GM12878 (cell line): Measurements from ENCODE around the gene B3GNT2. TPM values are rescaled to one million over a fixed set of nuclear protein-coding genes. Genes with fewer than 3 reads are reported as not detected.
"Not testable (repeated sequence)": the region's sequence is repeated elsewhere in the genome, so short reads cannot be mapped to it uniquely, and the experiment has no call there.

Experiments
- ATAC-seq: fragments of 200-7000 bp; cut with Tn5 transposase; 3 replicates; pipeline ENCODE4 v1.9.1; 2020; ENCODE audit warnings: mild to moderate bottlenecking, moderate library complexity
- BruUV-seq: library from RNA; stranded (reverse); fragments of 400-500 nt; replicated peaks from 2 replicates; lab custom pipeline; 2021; lab: Mats Ljungman, UMichigan
- CTCF ChIA-PET: fragments of 300-600 bp; sonication (Branson Sonifier 250); formaldehyde crosslinking; extraction: SDS; loops from one replicate; lab custom pipeline; 2021; ENCODE audit warnings: inconsistent platforms; lab: Yijun Ruan, JAX
- POLR2A ChIA-PET: fragments of 350-600 bp; formaldehyde crosslinking; extraction: SDS; loops from one replicate; lab custom pipeline; 2021; ENCODE audit warnings: inconsistent platforms; lab: Charles Lee
- RAD21 ChIA-PET: fragments of 300-600 bp; sonication (Branson Sonifier 250); formaldehyde crosslinking; loops from one replicate; lab custom pipeline; 2023; ENCODE audit warnings: antibody characterized with exemption; ENCODE audit not compliant: unreplicated experiment; lab: Charles Lee
- SMC1A ChIA-PET: fragments of 300-600 bp; sonication (Branson Sonifier 250); formaldehyde crosslinking; loops from one replicate; lab custom pipeline; 2023; ENCODE audit not compliant: unreplicated experiment, uncharacterized antibody; lab: Charles Lee
- DNase-seq: peaks from one replicate; pipeline ENCODE4 v3.0.0-alpha.2; 2011; ENCODE audit warnings: low read depth, low spot score
- FAIRE-seq: peaks from 3 replicates; lab custom pipeline; 2011; peaks lifted over from hg19 to GRCh38; lab: Jason Lieb, UNC
- H2AFZ ChIP-seq: 2 replicates; pipeline ENCODE4 v1.6.0; 2011; ENCODE audit warnings: low read depth, low read length, control low read depth; ENCODE audit not compliant: control insufficient read depth
- H3K27ac ChIP-seq: 2 replicates; pipeline ENCODE4 v1.5.1; 2011; ENCODE audit warnings: control low read depth; ENCODE audit not compliant: control insufficient read depth, insufficient read depth
- H3K27me3 ChIP-seq, 2 experiments: replicated peaks in 1 of 2; 2 replicates each; pipeline versions ENCODE4 v1.6.0 to v1.6.1; 2011; ENCODE audit warnings: low read length in 1 of 2; ENCODE audit not compliant: control insufficient read depth in 2 of 2, insufficient read depth in 2 of 2
- H3K36me3 ChIP-seq, 2 experiments: 2 replicates each; pipeline ENCODE4 v1.5.1; 2011; ENCODE audit warnings: low read length in 1 of 2; ENCODE audit not compliant: control insufficient read depth in 2 of 2, insufficient read depth in 2 of 2
- H3K4me1 ChIP-seq: 2 replicates; pipeline ENCODE4 v1.6.1; 2011; ENCODE audit warnings: mild to moderate bottlenecking, low read length, moderate library complexity, mixed read lengths; ENCODE audit not compliant: control insufficient read depth, insufficient read depth
- H3K4me2 ChIP-seq: 2 replicates; pipeline ENCODE4 v1.6.0; 2011; ENCODE audit warnings: control low read depth; ENCODE audit not compliant: control insufficient read depth, insufficient read depth
- H3K4me3 ChIP-seq: fragments of 200-600 bp; sonication (generic); 2 replicates; pipeline ENCODE4 v1.5.1; 2016
- H3K79me2 ChIP-seq: 2 replicates; pipeline ENCODE4 v1.6.0; 2011; ENCODE audit warnings: low read length; ENCODE audit not compliant: control insufficient read depth, insufficient read depth
- H3K9ac ChIP-seq: 2 replicates; pipeline ENCODE4 v1.8.0; 2011; ENCODE audit warnings: low read length, control low read depth, mixed read lengths; ENCODE audit not compliant: control insufficient read depth, insufficient read depth
- H3K9me3 ChIP-seq: replicated peaks from 3 replicates; pipeline ENCODE4 v1.5.1; 2011; ENCODE audit warnings: mild to moderate bottlenecking, low read length; ENCODE audit not compliant: control insufficient read depth, insufficient read depth
- H4K20me1 ChIP-seq: 2 replicates; pipeline ENCODE4 v1.6.0; 2011; ENCODE audit not compliant: control insufficient read depth, insufficient read depth
- BACH1 ChIP-seq: fragments of 450-650 bp; IDR thresholded peaks from 2 replicates; pipeline ENCODE4 v1.6.1; 2017; ENCODE audit warnings: mild to moderate bottlenecking, borderline replicate concordance
- WGBS: methylation state at CpG from one replicate; pipeline ENCODE4 v1.1.6; 2016; ENCODE audit warnings: low lambda C conversion rate; ENCODE audit not compliant: insufficient replicate concordance, insufficient coverage; ENCODE audit errors: missing lambda C conversion rate; 5-methylcytosine and 5-hydroxymethylcytosine counted together
- in situ Hi-C: fragments of 300-500 bp; cut with MboI; formaldehyde crosslinking; loops from 9 replicates; pipeline ENCODE4 v1.14.3; 2018; ENCODE audit warnings: mixed read lengths
- intact Hi-C: fragments of 100-400 bp; cut with micrococcal nuclease; formaldehyde crosslinking; loops from one replicate; pipeline ENCODE4 v1.14.2; 2022; ENCODE audit not compliant: unreplicated experiment
- microRNA-seq: library from miRNA; unstranded; fragments of <30 nt; microRNA quantifications from one replicate; pipeline ENCODE4, GENCODE V29; 2018
- polyA plus RNA-seq, 11 experiments: library from polyadenylated mRNA; depleted of rRNA in 4 of 11; unstranded in 6 of 11; stranded (reverse) in 5 of 11; fragments of >200 nt; fragmentation: Nextera tagmentation in 4 of 11; fragmentation: Illumina TruSeq in 1 of 11; extraction: Ambion mirVana in 4 of 11; extraction: Trizol in 1 of 11; gene quantifications; 1 replicate in 1 of 11; 2 replicates in 10 of 11; pipeline versions ENCODE4 v1.2.1 to v1.2.3, GENCODE V29; 2011 to 2016; ENCODE audit warnings: inconsistent platforms in 2 of 11, missing spikeins in 2 of 11, low read depth in 1 of 11
- small RNA-seq: library from RNA; depleted of rRNA; stranded (forward); fragments of <200 nt; gene quantifications from one replicate; pipeline ENCODE3, GENCODE V24; 2014
- total RNA-seq, 4 experiments: library from RNA; depleted of rRNA in 3 of 4; stranded (reverse); fragments of >200 nt in 3 of 4; fragmentation: Illumina TruSeq in 1 of 4; extraction: Trizol in 1 of 4; gene quantifications; 2 replicates each; pipeline versions ENCODE4 v1.2.1 to v1.2.3, GENCODE V29; 2013 to 2021

B3GNT2 gene
- total and polyA plus RNA-seq, 10 of the 15 experiments (the other 5 are each of a cell fraction or from before 2014, with no cell fraction given): 19.7 to 103 (median 76.3) TPM

DNA sequence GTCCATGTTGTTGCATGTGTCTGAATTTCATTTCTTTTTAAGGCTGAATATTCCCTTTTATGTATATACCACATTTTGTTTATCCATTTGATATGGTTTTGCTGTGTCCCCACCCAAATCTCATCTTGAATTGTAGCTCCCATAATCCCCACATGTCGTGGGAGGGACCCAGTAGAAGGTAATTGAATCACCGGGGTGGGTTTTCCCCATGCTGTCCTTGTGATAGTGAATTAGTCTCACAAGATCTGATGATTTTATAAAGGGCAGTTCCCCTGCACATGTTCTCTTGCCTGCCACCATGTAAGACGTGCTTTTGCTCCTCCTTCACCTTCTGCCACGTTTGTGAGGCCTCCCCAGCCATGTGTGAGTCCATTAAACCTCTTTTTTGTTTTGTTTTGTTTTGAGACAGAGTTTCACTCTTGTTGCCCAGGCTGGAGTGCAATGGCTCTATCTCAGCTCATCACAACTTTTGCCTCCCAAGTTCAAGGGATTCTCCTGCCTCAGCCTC lies 72.8 kb downstream of the B3GNT2 start:
- H3K4me1 ChIP-seq, H3K27me3 ChIP-seq, CTCF ChIA-PET, BruUV-seq, H3K4me2 ChIP-seq, SMC1A ChIA-PET, intact Hi-C loops, H3K36me3 ChIP-seq, in situ Hi-C loops, DNase-seq, H3K9me3 ChIP-seq, ATAC-seq, H3K79me2 ChIP-seq, FAIRE-seq, H3K9ac ChIP-seq, RAD21 ChIA-PET, H3K27ac ChIP-seq, POLR2A ChIA-PET, H3K4me3 ChIP-seq, H4K20me1 ChIP-seq, H2AFZ ChIP-seq: not testable (repeated sequence)
- 27% methylated on average over 4 of the region's 4 CpGs for WGBS

DNA sequence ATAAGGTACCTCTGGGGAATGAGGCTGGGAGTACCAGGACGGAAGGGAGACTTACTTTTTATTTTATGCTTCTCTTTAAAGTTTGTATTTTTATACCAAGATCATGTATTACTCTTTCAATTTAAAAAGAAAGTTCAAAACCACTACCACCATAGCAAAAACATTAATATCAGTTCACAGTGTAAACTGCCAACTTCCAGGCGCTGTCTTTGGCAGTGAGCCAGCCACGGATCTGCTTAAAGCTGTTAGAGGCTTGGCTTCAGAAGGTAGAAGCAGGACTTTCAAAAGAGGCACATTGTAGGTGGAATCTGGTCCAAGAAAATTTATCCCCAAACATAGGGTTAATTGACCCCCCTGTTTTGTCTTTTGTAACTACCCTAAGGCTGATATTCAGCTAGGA lies 74.8 kb downstream of the B3GNT2 start:
- ChIA-PET POLR2A (no interaction called here), RAD21 (no interaction called here), SMC1A (no interaction called here), CTCF (interaction anchor here (1.8 kb wide), 1 partner anchor 11 kb away, joined by 3 read pairs; no protein-coding TSS in a partner anchor)
- no peaks in the 10 kb centered on the region for H3K4me1 ChIP-seq
- in situ Hi-C loops: no loop called here
- BruUV-seq: no TSS peak
- ATAC-seq: no peak
- no peak for DNase-seq
- no peaks in the 10 kb centered on the region for H3K79me2 ChIP-seq
- no peaks in the 10 kb centered on the region for H4K20me1 ChIP-seq
- no peak overlapping the region for H3K4me2 ChIP-seq
- WGBS: 36% methylated on average over 3 of the region's 3 CpGs
- TF ChIP-seq BACH1: no peak
- H3K9ac ChIP-seq: no peak overlapping the region
- H3K27me3 ChIP-seq: no peaks in the 10 kb centered on the region
- H3K27ac ChIP-seq: no peak overlapping the region
- no peaks in the 10 kb centered on the region for H3K36me3 ChIP-seq
- intact Hi-C loops: no loop called here
- FAIRE-seq: no peak
- H2AFZ ChIP-seq: no peak overlapping the region
- no peak overlapping the region for H3K4me3 ChIP-seq
- H3K9me3 ChIP-seq: peaks cover 2% of the 10 kb centered on the region

Small RNA genes lying within 50 kb of the gene (microRNA-seq; reads per million reads assigned to microRNA genes)
- gene MIR5192: not detected

Small RNA genes lying within 50 kb of the gene (small RNA-seq; reads per million reads assigned to genes)
- gene MIR5192 (not detected), gene RN7SL51P (not detected)
